ENCODE measurements around the gene SEMA6B. TPM values are rescaled to one million over a fixed set of nuclear protein-coding genes. Genes with fewer than 3 reads are reported as not detected.

The SEMA6B gene
- total RNA-seq, 1 experiment from 2014 or later: 0.84 TPM

DNA sequence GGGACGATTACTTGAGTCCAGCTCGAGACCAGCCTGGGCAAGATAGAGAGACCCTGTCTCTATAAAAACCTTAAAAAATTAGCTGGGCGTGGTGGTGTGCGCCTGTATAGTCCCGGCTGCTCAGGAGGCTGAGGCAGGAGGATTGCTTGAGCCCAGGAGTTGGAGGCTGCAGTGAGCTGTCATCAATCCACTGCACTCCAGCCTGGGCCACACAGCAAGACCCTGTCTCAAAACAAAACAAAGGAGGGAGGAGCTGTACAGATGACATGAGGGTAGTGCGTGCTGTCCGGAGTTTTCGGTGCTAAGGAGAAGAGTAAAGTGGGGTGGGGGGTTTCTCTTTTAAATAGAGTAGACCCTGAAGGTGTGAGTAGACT is 64.8 kb downstream of the SEMA6B start:
- DNase-seq (ENCODE audit: low spot score): no peak

DNA sequence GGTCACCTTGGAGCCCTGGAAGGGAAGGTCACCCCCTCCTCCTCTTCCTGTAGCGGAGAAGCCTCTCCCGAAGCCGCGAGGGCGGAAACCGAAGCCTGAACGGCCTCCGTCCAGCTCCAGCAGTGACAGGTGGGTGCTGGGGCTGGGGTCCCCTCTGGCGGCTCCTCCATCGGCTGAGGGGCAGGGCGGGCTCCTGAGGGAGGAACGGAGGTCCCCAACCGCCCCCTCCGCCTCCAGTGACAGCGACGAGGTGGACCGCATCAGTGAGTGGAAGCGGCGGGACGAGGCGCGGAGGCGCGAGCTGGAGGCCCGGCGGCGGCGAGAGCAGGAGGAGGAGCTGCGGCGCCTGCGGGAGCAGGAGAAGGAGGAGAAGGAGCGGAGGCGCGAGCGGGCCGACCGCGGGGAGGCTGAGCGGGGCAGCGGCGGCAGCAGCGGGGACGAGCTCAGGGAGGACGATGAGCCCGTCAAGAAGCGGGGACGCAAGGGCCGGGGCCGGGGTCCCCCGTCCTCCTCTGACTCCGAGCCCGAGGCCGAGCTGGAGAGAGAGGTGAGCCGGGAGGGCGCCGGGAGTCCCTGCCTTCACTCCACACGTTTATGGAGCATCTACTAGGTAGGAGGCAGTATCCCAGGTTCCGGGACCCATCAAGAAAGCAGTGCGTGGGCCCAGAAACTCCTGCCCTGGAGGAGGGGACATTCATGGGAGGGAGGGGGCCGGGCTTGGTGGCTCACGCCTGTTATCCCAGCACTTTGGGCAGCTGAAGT is 65.4 kb downstream of the SEMA6B start:
- no peak for DNase-seq (ENCODE audit: low spot score)

DNA sequence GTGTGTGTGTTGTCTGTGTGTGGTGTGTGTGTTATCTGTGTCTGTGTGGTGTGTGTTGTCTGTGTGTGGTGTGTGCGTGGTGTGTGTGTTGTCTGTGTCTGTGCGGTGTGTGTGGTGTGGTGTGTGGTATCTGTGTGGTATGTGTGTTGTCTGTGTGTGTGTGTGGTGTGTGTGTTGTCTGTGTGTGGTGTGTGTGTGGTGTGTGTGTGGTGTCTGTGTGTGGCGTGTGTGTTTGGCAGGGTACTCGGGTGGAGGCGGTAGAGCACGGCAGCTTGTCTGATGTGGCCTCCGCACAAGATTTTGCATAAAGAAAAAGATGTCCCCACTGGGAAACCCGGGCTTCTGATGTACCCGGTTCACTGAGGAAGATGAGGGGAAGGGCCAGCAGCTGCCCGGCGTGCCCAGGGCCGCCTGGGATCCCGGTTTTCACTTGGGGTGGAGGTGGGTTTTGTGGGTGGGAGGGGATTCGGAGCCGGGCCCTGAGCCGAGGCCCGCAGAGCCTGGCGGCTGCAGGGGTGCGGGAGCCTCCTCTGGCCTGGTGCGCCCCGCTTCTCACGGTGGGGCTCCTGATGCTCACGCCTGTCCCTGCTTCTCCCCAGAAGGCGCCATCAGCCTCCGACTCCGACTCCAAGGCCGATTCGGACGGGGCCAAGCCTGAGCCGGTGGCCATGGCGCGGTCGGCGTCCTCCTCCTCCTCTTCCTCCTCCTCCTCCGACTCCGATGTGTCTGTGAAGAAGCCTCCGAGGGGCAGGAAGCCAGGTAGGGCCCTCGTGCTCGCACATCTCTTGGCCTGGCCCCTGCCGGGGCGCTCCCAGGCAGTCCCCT is 66.2 kb downstream of the SEMA6B start:
- no peak for DNase-seq (ENCODE audit: low spot score)

Other genes with a start within 250 kb of the SEMA6B start
- 69.6 and 74.4 TPM in 2 replicates for gene STAP2, start 220.9 kb downstream of the SEMA6B start, total RNA-seq (2014; rRNA removed; shearing (Covaris generic))
- gene MPND, start 216.1 kb downstream of the SEMA6B start, total RNA-seq (2014; rRNA removed; shearing (Covaris generic)): 9.4 and 18.6 TPM in 2 replicates
- gene SH3GL1, start 159.1 kb downstream of the SEMA6B start, total RNA-seq (2014; rRNA removed; shearing (Covaris generic)): 43.5 and 55.5 TPM in 2 replicates
- gene CHAF1A, start 157.0 kb downstream of the SEMA6B start, total RNA-seq (2014; rRNA removed; shearing (Covaris generic)): 49.7 and 63.7 TPM in 2 replicates
- gene UBXN6, start 101.9 kb downstream of the SEMA6B start, total RNA-seq (2014; rRNA removed; shearing (Covaris generic)): 84.8 and 85.4 TPM in 2 replicates
- gene HDGFL2, start 87.4 kb downstream of the SEMA6B start, total RNA-seq (2014; rRNA removed; shearing (Covaris generic)): 56.1 and 67.0 TPM in 2 replicates
- 8.5 TPM in 2 replicates for gene PLIN4, start 41.2 kb downstream of the SEMA6B start, total RNA-seq (2014; rRNA removed; shearing (Covaris generic))
- 0.86 and 4.5 TPM in 2 replicates for gene PLIN5, start 24.5 kb downstream of the SEMA6B start, total RNA-seq (2014; rRNA removed; shearing (Covaris generic))
- gene LRG1, start 19.6 kb downstream of the SEMA6B start, total RNA-seq (2014; rRNA removed; shearing (Covaris generic)): 16.1 and 19.1 TPM in 2 replicates
- gene TNFAIP8L1, start 79.8 kb upstream of the SEMA6B start, total RNA-seq (2014; rRNA removed; shearing (Covaris generic)): 6.3 TPM in 2 replicates
- gene MYDGF, start 110.7 kb upstream of the SEMA6B start, total RNA-seq (2014; rRNA removed; shearing (Covaris generic)): 139 and 152 TPM in 2 replicates
- gene DPP9, start 164.2 kb upstream of the SEMA6B start, total RNA-seq (2014; rRNA removed; shearing (Covaris generic)): 72.8 and 74.3 TPM in 2 replicates
- 17.8 and 22.2 TPM in 2 replicates for gene FEM1A, start 232.1 kb upstream of the SEMA6B start, total RNA-seq (2014; rRNA removed; shearing (Covaris generic))

Measured in HT-29 (cell line).